ENCODE measurements around the gene NIT2.
"Not testable (repeated sequence)": the region's sequence is repeated elsewhere in the genome, so short reads cannot be mapped to it uniquely, and the experiment has no call there.

Gene NIT2

DNA sequence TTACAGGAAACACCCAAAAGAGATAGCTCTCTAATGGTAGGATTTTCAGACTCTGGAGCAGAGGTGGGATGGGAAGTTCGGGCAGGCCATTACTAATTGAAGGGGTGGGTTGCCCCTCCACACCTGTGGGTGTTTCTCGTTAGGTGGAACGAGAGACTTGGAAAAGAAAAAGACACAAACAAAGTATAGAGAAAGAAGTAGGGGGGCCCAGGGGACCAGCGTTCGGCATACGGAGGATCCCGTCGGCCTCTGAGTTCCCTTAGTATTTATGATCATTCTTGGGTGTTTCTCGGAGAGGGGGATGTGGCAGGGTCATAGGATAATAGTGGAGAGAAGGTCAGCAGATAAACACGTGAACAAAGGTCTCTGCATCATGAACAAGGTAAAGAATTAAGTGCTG, 1.7 kb downstream of the NIT2 start:
- not testable (repeated sequence) for H3K4me3 ChIP-seq (ENCODE audit: low read length); H3K4me1 ChIP-seq (ENCODE audit: control insufficient read depth, insufficient read depth, low read length); H3K27ac ChIP-seq (ENCODE audit: low read length); H3K27me3 ChIP-seq (ENCODE audit: control insufficient read depth, insufficient read depth, low read length); H3K9me3 ChIP-seq (ENCODE audit: control insufficient read depth, insufficient read depth, low read length); DNase-seq (ENCODE audit: low read depth, low spot score); H3K36me3 ChIP-seq (ENCODE audit: control insufficient read depth, insufficient read depth, low read length)
- no CpG with 5 or more reads among the region's 10 CpGs for WGBS (ENCODE audit: insufficient coverage, insufficient read length)

DNA sequence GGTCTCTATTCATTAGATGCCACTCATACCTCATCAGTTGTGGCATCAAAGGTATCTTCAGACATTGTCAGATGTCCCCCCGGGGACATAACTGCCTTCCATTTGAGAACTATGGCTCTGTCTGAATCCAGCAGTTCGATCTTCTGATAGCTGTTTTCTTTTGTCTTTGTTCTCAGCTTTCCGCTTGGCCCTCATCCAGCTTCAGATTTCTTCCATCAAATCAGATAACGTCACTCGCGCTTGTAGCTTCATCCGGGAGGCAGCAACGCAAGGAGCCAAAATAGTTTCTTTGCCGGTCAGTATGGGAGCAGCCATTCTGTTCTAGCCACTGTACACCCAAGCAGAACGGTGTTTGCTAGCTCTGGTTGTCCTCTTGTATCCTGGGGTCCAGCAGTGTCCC, 4.4 kb downstream of the NIT2 start:
- H3K27ac ChIP-seq (ENCODE audit: low read length) = no peak overlapping the region
- no peaks in the 10 kb centered on the region for H3K27me3 ChIP-seq (ENCODE audit: control insufficient read depth, insufficient read depth, low read length)
- H3K9me3 ChIP-seq (ENCODE audit: control insufficient read depth, insufficient read depth, low read length) = no peaks in the 10 kb centered on the region
- no CpG with 5 or more reads among the region's 10 CpGs for WGBS (ENCODE audit: insufficient coverage, insufficient read length)
- H3K4me1 ChIP-seq (ENCODE audit: control insufficient read depth, insufficient read depth, low read length) = no peaks in the 10 kb centered on the region
- H3K36me3 ChIP-seq (ENCODE audit: control insufficient read depth, insufficient read depth, low read length) = no peaks in the 10 kb centered on the region
- no peak for DNase-seq (ENCODE audit: low read depth, low spot score)
- no peak overlapping the region for H3K4me3 ChIP-seq (ENCODE audit: low read length)

- Histone ChIP-seq H3K36me3 (ENCODE audit: control insufficient read depth, insufficient read depth, low read length) (no peaks in the 10 kb centered on the region), H3K4me1 (ENCODE audit: control insufficient read depth, insufficient read depth, low read length) (no peaks in the 10 kb centered on the region), H3K27ac (ENCODE audit: low read length) (no peak overlapping the region), H3K27me3 (ENCODE audit: control insufficient read depth, insufficient read depth, low read length) (no peaks in the 10 kb centered on the region), H3K9me3 (ENCODE audit: control insufficient read depth, insufficient read depth, low read length) (no peaks in the 10 kb centered on the region), H3K4me3 (ENCODE audit: low read length) (no peak overlapping the region)
- DNase-seq (ENCODE audit: low read depth, low spot score) = no peak
- WGBS (ENCODE audit: insufficient coverage, insufficient read length) = no CpG with 5 or more reads among the region's 5 CpGs
These were observed 5.2 kb downstream of the NIT2 start for GRCh38 chr3:100339786-100340185.

DNA sequence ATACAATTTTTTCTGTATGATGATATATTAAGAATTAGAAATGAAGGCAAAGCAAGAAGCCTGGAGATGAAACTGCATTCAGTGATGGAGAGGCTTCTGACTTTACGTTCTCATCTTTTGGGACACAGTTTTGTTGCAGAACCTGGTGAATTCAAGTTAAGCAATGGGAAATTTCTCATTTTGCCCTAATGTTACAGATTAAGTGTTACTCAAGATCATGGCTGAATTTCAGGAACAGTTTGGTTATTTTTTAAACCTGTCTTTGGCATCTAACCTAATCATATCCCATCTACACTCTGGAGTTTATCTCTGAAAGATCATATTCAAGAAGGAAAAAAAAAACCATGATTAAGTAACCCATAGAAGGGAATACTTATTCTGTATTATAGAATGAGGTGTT, 6.0 kb downstream of the NIT2 start:
- H3K9me3 ChIP-seq (ENCODE audit: control insufficient read depth, insufficient read depth, low read length) = no peaks in the 10 kb centered on the region
- no CpG with 5 or more reads among the region's 1 CpG for WGBS (ENCODE audit: insufficient coverage, insufficient read length)
- no peaks in the 10 kb centered on the region for H3K36me3 ChIP-seq (ENCODE audit: control insufficient read depth, insufficient read depth, low read length)
- H3K4me3 ChIP-seq (ENCODE audit: low read length) = no peak overlapping the region
- H3K4me1 ChIP-seq (ENCODE audit: control insufficient read depth, insufficient read depth, low read length) = no peaks in the 10 kb centered on the region
- H3K27ac ChIP-seq (ENCODE audit: low read length) = no peak overlapping the region
- H3K27me3 ChIP-seq (ENCODE audit: control insufficient read depth, insufficient read depth, low read length) = no peaks in the 10 kb centered on the region
- DNase-seq (ENCODE audit: low read depth, low spot score) = no peak

GRCh38 chr3:100348727-100349126, 14.2 kb downstream of the NIT2 start:
- no peaks in the 10 kb centered on the region for H3K27me3 ChIP-seq (ENCODE audit: control insufficient read depth, insufficient read depth, low read length)
- no peak overlapping the region for H3K27ac ChIP-seq (ENCODE audit: low read length)
- no peak for DNase-seq (ENCODE audit: low read depth, low spot score)
- H3K4me3 ChIP-seq (ENCODE audit: low read length) = no peak overlapping the region
- no CpG with 5 or more reads among the region's 5 CpGs for WGBS (ENCODE audit: insufficient coverage, insufficient read length)
- H3K36me3 ChIP-seq (ENCODE audit: control insufficient read depth, insufficient read depth, low read length) = no peaks in the 10 kb centered on the region; the same call in 1 of the 2 replicates
- no peaks in the 10 kb centered on the region for H3K4me1 ChIP-seq (ENCODE audit: control insufficient read depth, insufficient read depth, low read length)
- no peaks in the 10 kb centered on the region for H3K9me3 ChIP-seq (ENCODE audit: control insufficient read depth, insufficient read depth, low read length)

DNA sequence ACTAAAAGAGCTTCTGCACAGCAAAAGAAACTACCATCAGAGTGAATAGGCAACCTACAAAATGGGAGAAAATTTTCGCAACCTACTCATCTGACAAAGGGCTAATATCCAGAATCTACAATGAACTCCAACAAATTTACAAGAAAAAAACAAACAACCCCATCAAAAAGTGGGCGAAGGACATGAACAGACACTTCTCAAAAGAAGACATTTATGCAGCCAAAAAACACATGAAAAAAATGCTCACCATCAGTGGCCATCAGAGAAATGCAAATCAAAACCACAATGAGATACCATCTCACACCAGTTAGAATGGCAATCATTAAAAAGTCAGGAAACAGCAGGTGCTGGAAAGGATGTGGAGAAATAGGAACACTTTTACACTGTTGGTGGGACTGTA, 17.2 kb downstream of the NIT2 start:
- no CpG with 5 or more reads among the region's 2 CpGs for WGBS (ENCODE audit: insufficient coverage, insufficient read length)
- not testable (repeated sequence) for H3K27ac ChIP-seq (ENCODE audit: low read length); H3K9me3 ChIP-seq (ENCODE audit: control insufficient read depth, insufficient read depth, low read length); H3K36me3 ChIP-seq (ENCODE audit: control insufficient read depth, insufficient read depth, low read length); H3K27me3 ChIP-seq (ENCODE audit: control insufficient read depth, insufficient read depth, low read length); H3K4me3 ChIP-seq (ENCODE audit: low read length); H3K4me1 ChIP-seq (ENCODE audit: control insufficient read depth, insufficient read depth, low read length); DNase-seq (ENCODE audit: low read depth, low spot score)

DNA sequence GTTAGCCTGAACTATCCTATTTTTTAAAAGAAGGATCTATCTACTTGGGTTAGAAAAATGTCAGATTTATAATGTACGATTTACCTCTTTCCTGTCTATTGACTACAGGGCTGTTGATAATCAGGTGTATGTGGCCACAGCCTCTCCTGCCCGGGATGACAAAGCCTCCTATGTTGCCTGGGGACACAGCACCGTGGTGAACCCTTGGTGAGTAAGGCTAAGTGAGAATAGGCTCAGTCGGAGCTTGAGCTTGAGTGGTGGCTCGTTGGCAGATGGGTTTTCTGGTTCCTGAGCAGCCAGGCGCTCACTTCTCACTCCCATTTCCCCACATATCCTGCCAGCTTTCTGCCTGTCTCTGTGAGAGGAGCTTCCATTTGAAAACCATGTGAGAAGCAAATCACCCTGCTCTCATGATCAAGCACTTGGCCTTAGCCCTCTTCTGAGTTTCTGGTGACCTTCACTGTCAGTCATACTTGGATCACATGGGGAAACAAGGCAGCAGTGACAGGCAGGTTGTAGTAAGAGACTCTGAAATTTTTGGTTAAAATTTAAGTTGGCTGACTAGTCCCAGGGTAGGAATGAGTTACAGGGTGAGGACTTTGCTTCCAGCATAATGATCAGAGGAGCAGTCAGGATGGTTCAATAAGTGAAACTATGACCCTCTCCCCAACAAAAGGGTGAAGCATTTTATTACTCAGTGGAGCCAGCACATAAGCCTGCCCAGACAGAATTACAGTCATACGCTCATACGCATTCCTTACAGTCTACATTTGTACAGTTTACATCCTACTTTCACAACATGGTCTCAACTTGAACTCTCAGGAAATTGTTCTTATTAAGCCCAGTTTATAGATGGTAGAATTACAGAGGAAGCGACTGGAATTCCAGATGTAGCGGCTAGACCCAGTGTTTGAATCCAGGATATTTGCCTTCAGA, 18.0 kb downstream of the NIT2 start:
- no peak for DNase-seq (ENCODE audit: low read depth, low spot score)
- H3K27ac ChIP-seq (ENCODE audit: low read length) = no peak overlapping the region
- no peaks in the 10 kb centered on the region for H3K4me1 ChIP-seq (ENCODE audit: control insufficient read depth, insufficient read depth, low read length)
- no peak overlapping the region for H3K4me3 ChIP-seq (ENCODE audit: low read length)
- no peaks in the 10 kb centered on the region for H3K9me3 ChIP-seq (ENCODE audit: control insufficient read depth, insufficient read depth, low read length)
- no peaks in the 10 kb centered on the region; the same call in 1 of the 2 replicates for H3K36me3 ChIP-seq (ENCODE audit: control insufficient read depth, insufficient read depth, low read length)
- H3K27me3 ChIP-seq (ENCODE audit: control insufficient read depth, insufficient read depth, low read length) = no peaks in the 10 kb centered on the region
- WGBS (ENCODE audit: insufficient coverage, insufficient read length) = no CpG with 5 or more reads among the region's 10 CpGs

GRCh38 chr3:100354850-100355249, 20.3 kb downstream of the NIT2 start:
- Histone ChIP-seq H3K27me3 (ENCODE audit: control insufficient read depth, insufficient read depth, low read length) (no peaks in the 10 kb centered on the region), H3K4me1 (ENCODE audit: control insufficient read depth, insufficient read depth, low read length) (no peaks in the 10 kb centered on the region), H3K9me3 (ENCODE audit: control insufficient read depth, insufficient read depth, low read length) (no peaks in the 10 kb centered on the region), H3K36me3 (ENCODE audit: control insufficient read depth, insufficient read depth, low read length) (no peaks in the 10 kb centered on the region; the same call in 1 of the 2 replicates), H3K27ac (ENCODE audit: low read length) (no peak overlapping the region), H3K4me3 (ENCODE audit: low read length) (no peak overlapping the region)
- WGBS (ENCODE audit: insufficient coverage, insufficient read length) = no CpG with 5 or more reads among the region's 3 CpGs
- DNase-seq (ENCODE audit: low read depth, low spot score) = no peak

DNA sequence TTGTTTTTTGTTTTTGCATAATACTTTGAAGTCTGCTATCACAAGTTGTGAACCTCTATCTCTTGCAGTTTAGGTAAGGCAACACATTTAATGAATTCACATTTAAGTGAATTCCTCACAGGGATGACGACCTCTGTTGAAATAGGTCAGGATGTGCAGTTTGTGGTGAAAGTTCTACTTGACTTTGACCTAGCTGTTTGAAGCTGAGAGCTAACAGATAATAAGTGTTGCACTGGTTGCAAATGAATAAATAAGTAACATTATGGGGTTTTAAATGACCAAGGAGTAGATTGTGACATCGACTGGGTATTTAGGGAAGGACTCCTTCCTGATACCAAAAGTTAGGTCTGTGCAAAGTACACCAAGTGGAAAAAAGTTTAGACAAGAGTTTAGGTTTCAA, 23.9 kb downstream of the NIT2 start:
- H3K4me1 ChIP-seq (ENCODE audit: control insufficient read depth, insufficient read depth, low read length) = no peaks in the 10 kb centered on the region
- no peaks in the 10 kb centered on the region for H3K27me3 ChIP-seq (ENCODE audit: control insufficient read depth, insufficient read depth, low read length)
- H3K9me3 ChIP-seq (ENCODE audit: control insufficient read depth, insufficient read depth, low read length) = no peaks in the 10 kb centered on the region
- H3K36me3 ChIP-seq (ENCODE audit: control insufficient read depth, insufficient read depth, low read length) = peaks cover 4% of the 10 kb centered on the region; the same call in 1 of the 2 replicates
- no peak for DNase-seq (ENCODE audit: low read depth, low spot score)
- no peak overlapping the region for H3K4me3 ChIP-seq (ENCODE audit: low read length)
- no peak overlapping the region for H3K27ac ChIP-seq (ENCODE audit: low read length)
- WGBS (ENCODE audit: insufficient coverage, insufficient read length) = no CpG with 5 or more reads among the region's 2 CpGs

- Histone ChIP-seq H3K4me1 (ENCODE audit: control insufficient read depth, insufficient read depth, low read length) (no peaks in the 10 kb centered on the region), H3K9me3 (ENCODE audit: control insufficient read depth, insufficient read depth, low read length) (no peaks in the 10 kb centered on the region), H3K4me3 (ENCODE audit: low read length) (no peak overlapping the region), H3K27ac (ENCODE audit: low read length) (no peak overlapping the region), H3K27me3 (ENCODE audit: control insufficient read depth, insufficient read depth, low read length) (no peaks in the 10 kb centered on the region), H3K36me3 (ENCODE audit: control insufficient read depth, insufficient read depth, low read length) (peaks cover 4% of the 10 kb centered on the region; the same call in 1 of the 2 replicates)
- WGBS (ENCODE audit: insufficient coverage, insufficient read length) = no CpG with 5 or more reads among the region's 3 CpGs
- DNase-seq (ENCODE audit: low read depth, low spot score) = no peak
These were observed 24.5 kb downstream of the NIT2 start for GRCh38 chr3:100359035-100359434.

All from iPS DF 6.9 (cell line).